ENCODE data around the gene RNF144B.
"Not testable (repeated sequence)": the region's sequence is repeated elsewhere in the genome, so short reads cannot be mapped to it uniquely, and the experiment has no call there.

Gene RNF144B

GRCh38 chr6:18451756-18452155, 64.6 kb downstream of the RNF144B start:
- peak; percentile 65 to 82 for DNase-seq

GRCh38 chr6:18454446-18454845, 67.3 kb downstream of the RNF144B start:
- no peak for DNase-seq

- no peak for DNase-seq
Measured at GRCh38 chr6:18457065-18457737, 70.1 kb downstream of the RNF144B start.

GRCh38 chr6:18458086-18458485, 70.9 kb downstream of the RNF144B start:
- DNase-seq = not testable (repeated sequence)

- no peak for DNase-seq
Measured at GRCh38 chr6:18463429-18463828, 76.3 kb downstream of the RNF144B start.

GRCh38 chr6:18464176-18464575, 77.0 kb downstream of the RNF144B start:
- DNase-seq = no peak

- DNase-seq = no peak
Measured at GRCh38 chr6:18465410-18466154, 78.4 kb downstream of the RNF144B start.

- no peak for DNase-seq
Measured at GRCh38 chr6:18467741-18468502, 80.8 kb downstream of the RNF144B start.

GRCh38 chr6:18468503-18468843, 81.3 kb downstream of the RNF144B start:
- no peak for DNase-seq

- DNase-seq = no peak
Measured at GRCh38 chr6:18469536-18469935, 82.4 kb downstream of the RNF144B start.

GRCh38 chr6:18471232-18471964, 84.2 kb downstream of the RNF144B start:
- DNase-seq = no peak

- peak; percentile 38 to 49 for DNase-seq
Measured at GRCh38 chr6:18472941-18473340, 85.8 kb downstream of the RNF144B start.

GRCh38 chr6:18473755-18474154, 86.6 kb downstream of the RNF144B start:
- DNase-seq = peak; percentile 68 to 69

GRCh38 chr6:18477301-18477941, 90.3 kb downstream of the RNF144B start:
- peak; percentile 68 to 71 for DNase-seq

GRCh38 chr6:18478610-18479009, 91.5 kb downstream of the RNF144B start:
- no peak for DNase-seq

GRCh38 chr6:18481870-18482269, 94.7 kb downstream of the RNF144B start:
- peak in 1 of 2 donors; percentile 50 for DNase-seq

- peak in 1 of 2 donors; percentile 34 for DNase-seq
Measured at GRCh38 chr6:18485660-18486435, 98.7 kb downstream of the RNF144B start.

GRCh38 chr6:18488004-18488403, 100.9 kb downstream of the RNF144B start:
- DNase-seq = no peak

- no peak for DNase-seq
Measured at GRCh38 chr6:18488526-18489270, 101.5 kb downstream of the RNF144B start.

GRCh38 chr6:18489335-18489734, 102.2 kb downstream of the RNF144B start:
- DNase-seq = no peak

Data from inflammatory macrophage treated with lipopolysaccharide for 1 hour (primary cell).